SK-N-SH (cell line): ENCODE results near the gene ANKRD39.

ENCODE experiments used
- EP300 ChIP-seq, 2 experiments: IDR thresholded peaks; 2 replicates each; pipeline versions ENCODE4 v1.4.0 to v1.6.1; 2012; ENCODE audit warnings: borderline replicate concordance in 1 of 2, low read depth in 1 of 2, low read length in 1 of 2
- EZH2phosphoT487 ChIP-seq: fragments of 200-600 bp; sonication (generic); IDR thresholded peaks from 2 replicates; pipeline ENCODE4 v1.6.1; 2017; ENCODE audit warnings: low read depth, mixed run types, mild to moderate bottlenecking, antibody characterized with exemption, moderate library complexity, borderline replicate concordance
- FOXM1 ChIP-seq: IDR thresholded peaks from 2 replicates; pipeline ENCODE4 v1.4.0; 2012; ENCODE audit warnings: low read depth, mild to moderate bottlenecking
- MAX ChIP-seq: IDR thresholded peaks from 2 replicates; pipeline ENCODE4 v1.4.0; 2012; ENCODE audit warnings: low read depth
- NFIC ChIP-seq: IDR thresholded peaks from 2 replicates; pipeline ENCODE4 v1.4.0; 2012; ENCODE audit warnings: borderline replicate concordance
- POLR2AphosphoS5 ChIP-seq: IDR thresholded peaks from 2 replicates; pipeline ENCODE4 v1.6.1; 2012; ENCODE audit warnings: low read depth, low read length
- TAF1 ChIP-seq: IDR thresholded peaks from 2 replicates; pipeline ENCODE4 v1.6.1; 2012; ENCODE audit warnings: low read depth, mild to moderate bottlenecking, low read length, moderate library complexity, borderline replicate concordance
- TF ChIP-seq, protein P1 (sequence below): fragments of 200-600 bp; sonication (generic); IDR thresholded peaks from 2 replicates; pipeline ENCODE4 v1.6.1; 2017; ENCODE audit warnings: antibody characterized with exemption, mild to moderate bottlenecking, moderate library complexity

DNA sequence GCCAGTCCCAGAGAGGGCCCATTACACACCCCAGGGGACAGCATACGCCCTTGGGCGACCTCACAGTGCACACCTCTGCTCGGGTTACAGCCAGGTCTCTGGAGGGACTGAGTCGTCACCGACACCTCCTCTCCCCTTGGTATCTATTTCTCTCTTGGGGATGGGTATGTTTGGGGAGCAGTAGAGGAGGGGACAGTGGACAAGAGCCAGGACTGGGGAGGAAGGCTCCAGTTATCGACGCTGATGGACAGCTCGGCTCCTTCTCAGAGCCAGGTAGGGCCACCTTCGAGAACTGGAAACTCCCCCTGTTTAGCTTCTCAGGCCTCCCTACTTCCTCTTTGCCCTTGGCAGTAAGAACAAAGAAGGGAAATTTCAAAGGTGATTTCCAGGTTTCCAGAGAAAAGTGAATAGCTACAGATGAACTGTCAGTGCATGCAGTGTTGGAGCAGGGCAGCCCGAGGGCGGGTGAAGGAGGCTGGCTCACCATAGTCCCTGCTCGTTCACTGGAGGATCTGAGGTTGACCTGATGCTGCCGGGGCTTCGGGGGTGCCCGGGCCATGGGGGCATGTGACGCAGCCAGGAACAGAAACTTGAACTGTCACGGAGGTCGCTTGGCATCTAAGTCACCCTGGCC lies 16.5 kb upstream of the ANKRD39 start:
- TF ChIP-seq NFIC (no peak), POLR2AphosphoS5 (no peak), TAF1 (no peak), FOXM1 (no peak), EP300 (IDR thresholded peaks at IDR 0.05; ENCODE audit: borderline replicate concordance in 1 of 2, low read depth in 1 of 2, low read length in 1 of 2) (no peak), MAX (no peak), EZH2phosphoT487 (no peak)
- TF ChIP-seq, protein P1, sequence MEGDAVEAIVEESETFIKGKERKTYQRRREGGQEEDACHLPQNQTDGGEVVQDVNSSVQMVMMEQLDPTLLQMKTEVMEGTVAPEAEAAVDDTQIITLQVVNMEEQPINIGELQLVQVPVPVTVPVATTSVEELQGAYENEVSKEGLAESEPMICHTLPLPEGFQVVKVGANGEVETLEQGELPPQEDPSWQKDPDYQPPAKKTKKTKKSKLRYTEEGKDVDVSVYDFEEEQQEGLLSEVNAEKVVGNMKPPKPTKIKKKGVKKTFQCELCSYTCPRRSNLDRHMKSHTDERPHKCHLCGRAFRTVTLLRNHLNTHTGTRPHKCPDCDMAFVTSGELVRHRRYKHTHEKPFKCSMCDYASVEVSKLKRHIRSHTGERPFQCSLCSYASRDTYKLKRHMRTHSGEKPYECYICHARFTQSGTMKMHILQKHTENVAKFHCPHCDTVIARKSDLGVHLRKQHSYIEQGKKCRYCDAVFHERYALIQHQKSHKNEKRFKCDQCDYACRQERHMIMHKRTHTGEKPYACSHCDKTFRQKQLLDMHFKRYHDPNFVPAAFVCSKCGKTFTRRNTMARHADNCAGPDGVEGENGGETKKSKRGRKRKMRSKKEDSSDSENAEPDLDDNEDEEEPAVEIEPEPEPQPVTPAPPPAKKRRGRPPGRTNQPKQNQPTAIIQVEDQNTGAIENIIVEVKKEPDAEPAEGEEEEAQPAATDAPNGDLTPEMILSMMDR: no peak
